Measurements from ENCODE around the gene PBXIP1. TPM values are rescaled to one million over a fixed set of nuclear protein-coding genes. Genes with fewer than 3 reads are reported as not detected.
A peak's percentile ranks its signal among the peaks of the same experiment; 100 is the strongest.

Gene PBXIP1
- total RNA-seq (2014; rRNA removed; shearing (Covaris generic)) = 23.8 and 26.6 TPM in 2 replicates
- 37.7 and 39.8 TPM in 2 replicates for total RNA-seq (2022)
- Bru-seq, nascent RNA = percentile 69 among the genes with signal in this experiment
- BruChase-seq, experiment 1, labeled RNA remaining after a 6-hour chase = percentile 75 among the genes with signal in this experiment
- percentile 81 among the genes with signal in this experiment for BruChase-seq, experiment 2, labeled RNA remaining after a 2-hour chase
- long read RNA-seq, transcript PBXIP1-202 (11 exons, 3,212 nt) = major isoform, 12 of 32 reads
- long read RNA-seq, partial matches to known transcripts = 16 of 32 reads
- long read RNA-seq, other reads (novel, unspliced or antisense) = 4 of 32 reads

DNA sequence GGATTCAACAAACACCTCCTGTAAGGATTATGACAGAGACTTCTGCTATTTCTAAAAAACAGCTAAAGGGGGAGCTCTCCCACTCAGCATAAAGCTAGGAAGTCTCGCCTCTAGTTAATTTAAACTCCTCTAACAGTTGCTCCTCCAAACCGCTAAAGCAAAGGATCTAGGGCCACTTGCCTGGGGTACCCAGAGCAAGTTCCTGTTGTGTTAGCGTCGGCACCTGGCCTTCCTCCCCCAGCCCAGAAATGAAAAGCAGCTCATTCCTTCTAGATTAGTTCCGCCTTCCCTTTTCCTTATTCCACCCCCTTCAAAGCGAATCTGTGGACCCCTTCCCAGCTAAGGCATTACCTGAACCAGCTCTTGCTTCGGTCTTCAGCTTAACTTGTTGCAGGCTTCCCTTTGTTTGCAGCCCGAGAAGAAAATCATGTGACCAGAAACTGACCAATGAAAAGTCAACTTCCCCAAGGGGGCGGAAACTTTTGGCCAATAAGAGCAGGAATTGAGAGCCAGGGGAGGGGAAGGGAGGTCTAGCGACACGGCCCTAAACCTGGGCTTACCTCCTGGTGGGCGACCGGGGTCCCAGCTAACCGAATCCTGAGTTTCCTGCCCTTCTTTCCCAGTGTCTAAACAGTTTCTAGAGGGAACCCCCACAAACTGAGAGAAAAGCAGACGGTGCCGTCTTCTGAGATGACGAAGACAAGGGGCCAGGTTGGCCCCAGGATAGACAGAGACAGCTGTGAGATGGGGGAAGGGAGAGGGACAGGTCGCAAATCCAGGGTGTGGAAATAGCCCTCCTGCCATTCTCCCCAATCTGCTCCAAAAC is at the start of gene PBXIP1:
Gene PBXIP1 (minus strand): TSS at position 382 of the 826 bp plus-strand sequence. CDS start 2,378 bp downstream, outside the sequence.
- H2AFZ ChIP-seq (ENCODE audit: low read length) = no peak within 1 kb of the TSS
- H3K36me3 ChIP-seq (ENCODE audit: insufficient read depth, low read length) = peaks cover 32% of the 10 kb centered on the region
- peak; percentile 92 for DNase-seq (ENCODE audit: low spot score)
- peaks cover 69% of the 10 kb centered on the region for H3K4me1 ChIP-seq (ENCODE audit: insufficient read depth, low read length, poor library complexity, severe bottlenecking)
- H3K79me2 ChIP-seq (ENCODE audit: insufficient read depth, low read depth, low read length) = peaks cover 44% of the 10 kb centered on the region
- H3K9me2 ChIP-seq (ENCODE audit: insufficient read depth, low read length) = no peaks in the 10 kb centered on the region
- no peak for TF ChIP-seq EZH2phosphoT487 (IDR thresholded peaks at IDR 0.05; ENCODE audit: borderline replicate concordance, low read depth, low read length)
- TF ChIP-seq, protein P1, sequence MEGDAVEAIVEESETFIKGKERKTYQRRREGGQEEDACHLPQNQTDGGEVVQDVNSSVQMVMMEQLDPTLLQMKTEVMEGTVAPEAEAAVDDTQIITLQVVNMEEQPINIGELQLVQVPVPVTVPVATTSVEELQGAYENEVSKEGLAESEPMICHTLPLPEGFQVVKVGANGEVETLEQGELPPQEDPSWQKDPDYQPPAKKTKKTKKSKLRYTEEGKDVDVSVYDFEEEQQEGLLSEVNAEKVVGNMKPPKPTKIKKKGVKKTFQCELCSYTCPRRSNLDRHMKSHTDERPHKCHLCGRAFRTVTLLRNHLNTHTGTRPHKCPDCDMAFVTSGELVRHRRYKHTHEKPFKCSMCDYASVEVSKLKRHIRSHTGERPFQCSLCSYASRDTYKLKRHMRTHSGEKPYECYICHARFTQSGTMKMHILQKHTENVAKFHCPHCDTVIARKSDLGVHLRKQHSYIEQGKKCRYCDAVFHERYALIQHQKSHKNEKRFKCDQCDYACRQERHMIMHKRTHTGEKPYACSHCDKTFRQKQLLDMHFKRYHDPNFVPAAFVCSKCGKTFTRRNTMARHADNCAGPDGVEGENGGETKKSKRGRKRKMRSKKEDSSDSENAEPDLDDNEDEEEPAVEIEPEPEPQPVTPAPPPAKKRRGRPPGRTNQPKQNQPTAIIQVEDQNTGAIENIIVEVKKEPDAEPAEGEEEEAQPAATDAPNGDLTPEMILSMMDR (conservative IDR thresholded peaks at IDR 0.05; ENCODE audit: low read length) = peak; percentile 65
- ChIA-PET POLR2A (interaction anchor here (0.6 to 1.3 kb wide), 9 partner anchors 16 to 191 kb away, joined by 3 to 8 read pairs (median 4); partner anchors contain the start of genes FLAD1 and PMVK), CTCF (ENCODE audit: unreplicated experiment) (interaction anchor here (0.7 to 3.4 kb wide), 5 partner anchors 12 to 67 kb away, joined by 3 to 13 read pairs (median 4); partner anchors contain the start of gene FLAD1)
- H3K4me3 ChIP-seq (ENCODE audit: low read depth, low read length, poor library complexity, severe bottlenecking) = peak within 1 kb of the TSS; percentile 72
- no peaks in the 10 kb centered on the region for H3K9me3 ChIP-seq (ENCODE audit: low read length)
- peak within 1 kb of the TSS; percentile 85 for H3K4me2 ChIP-seq (ENCODE audit: low read length)
- 0 out of 2 replicates have a peak, but pooled peaks cover 4% of the 10 kb centered on the region for H4K20me1 ChIP-seq (ENCODE audit: insufficient read depth, low read length)
- peak within 1 kb of the TSS; percentile 87 for H3K27ac ChIP-seq (ENCODE audit: low read depth, low read length, poor library complexity, severe bottlenecking)
- no TSS peak for BruUV-seq (replicated peaks)
- intact Hi-C loops (cut with micrococcal nuclease; ENCODE audit: unreplicated experiment) = no loop called here

- H2AFZ ChIP-seq (ENCODE audit: low read length) = no peak overlapping the region
- no peaks in the 10 kb centered on the region for H3K9me3 ChIP-seq (ENCODE audit: low read length)
- no peaks in the 10 kb centered on the region for H4K20me1 ChIP-seq (ENCODE audit: insufficient read depth, low read length)
- intact Hi-C loops (cut with micrococcal nuclease; ENCODE audit: unreplicated experiment) = no loop called here
- peaks cover 10% of the 10 kb centered on the region; the same call in 1 of the 2 replicates for H3K79me2 ChIP-seq (ENCODE audit: insufficient read depth, low read depth, low read length)
- ChIA-PET CTCF (ENCODE audit: unreplicated experiment) (interaction anchor here (0.7 kb wide), 1 partner anchor 1144 kb away, joined by 5 read pairs; no protein-coding TSS in a partner anchor), POLR2A (interaction anchor here (0.7 to 2.0 kb wide), 4 partner anchors 11 to 866 kb away, joined by 3 to 10 read pairs (median 4); no protein-coding TSS in a partner anchor)
- H3K4me2 ChIP-seq (ENCODE audit: low read length) = peak overlapping the region; percentile 93
- no peaks in the 10 kb centered on the region for H3K9me2 ChIP-seq (ENCODE audit: insufficient read depth, low read length)
- no TSS peak for BruUV-seq (replicated peaks)
- peak; percentile 57 for DNase-seq (ENCODE audit: low spot score)
- H3K4me1 ChIP-seq (ENCODE audit: insufficient read depth, low read length, poor library complexity, severe bottlenecking) = peaks cover 64% of the 10 kb centered on the region
- H3K36me3 ChIP-seq (ENCODE audit: insufficient read depth, low read length) = no peaks in the 10 kb centered on the region
- peak overlapping the region; percentile 87 for H3K4me3 ChIP-seq (ENCODE audit: low read depth, low read length, poor library complexity, severe bottlenecking)
- TF ChIP-seq EZH2phosphoT487 (IDR thresholded peaks at IDR 0.05; ENCODE audit: borderline replicate concordance, low read depth, low read length) = no peak
- TF ChIP-seq, protein P1 (conservative IDR thresholded peaks at IDR 0.05; ENCODE audit: low read length) = no peak
- peak overlapping the region; percentile 77 for H3K27ac ChIP-seq (ENCODE audit: low read depth, low read length, poor library complexity, severe bottlenecking)
Observed at GRCh38 chr1:155005076-155006011, 49.4 kb upstream of the PBXIP1 start.

Data from OCI-LY7 (cell line).